GM21447 (cell line): ENCODE results near the gene SMYD4.
"Not testable (repeated sequence)": the region's sequence is repeated elsewhere in the genome, so short reads cannot be mapped to it uniquely, and the experiment has no call there.

Experiments used
- ATAC-seq: cut with Tn5 transposase; IDR thresholded peaks from one replicate; pipeline ENCODE4 v1.9.1; 2021; ENCODE audit not compliant: unreplicated experiment

SMYD4 gene

GRCh38 chr17:1829216-1829591 lies 498 bp downstream of the SMYD4 start:
- no peak for ATAC-seq

DNA sequence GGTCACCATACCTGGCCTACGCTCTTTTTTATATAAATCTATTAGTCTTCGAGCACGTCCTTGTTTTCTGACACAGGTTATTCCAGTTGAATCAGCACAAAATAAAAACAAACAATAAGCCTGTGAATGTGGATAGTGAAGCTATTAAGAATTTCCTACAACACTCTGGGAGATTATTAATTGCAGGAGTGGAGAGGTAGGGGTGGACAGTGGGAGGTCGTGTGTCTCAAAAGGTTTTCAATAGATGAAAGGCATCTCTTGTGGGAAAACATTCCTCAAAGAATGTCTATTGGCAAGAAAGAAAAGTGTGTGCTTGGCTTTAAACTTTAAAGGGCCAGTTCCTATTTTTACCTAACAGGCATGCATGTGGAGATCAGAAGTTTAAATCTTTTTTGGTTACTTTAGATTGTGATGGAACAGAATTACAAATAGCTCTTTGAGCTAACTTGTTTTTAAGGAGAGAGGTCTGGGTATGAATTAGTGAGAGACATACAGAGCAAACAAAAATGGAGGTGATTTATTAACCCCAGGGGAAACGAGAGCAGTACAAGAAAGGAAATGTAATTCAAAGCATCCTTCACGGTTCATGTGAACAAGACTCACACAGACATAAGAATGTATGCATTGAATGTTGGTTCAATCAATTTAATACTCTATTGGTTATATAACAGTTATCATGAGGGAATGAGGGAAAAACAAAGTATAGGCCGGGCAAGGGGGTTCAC lies 9.0 kb downstream of the SMYD4 start:
- ATAC-seq, result no peak

- ATAC-seq, result no peak
These were observed 16.6 kb downstream of the SMYD4 start for GRCh38 chr17:1813088-1813487.

- ATAC-seq, result no peak
These were observed 19.1 kb downstream of the SMYD4 start for GRCh38 chr17:1810450-1811103.

DNA sequence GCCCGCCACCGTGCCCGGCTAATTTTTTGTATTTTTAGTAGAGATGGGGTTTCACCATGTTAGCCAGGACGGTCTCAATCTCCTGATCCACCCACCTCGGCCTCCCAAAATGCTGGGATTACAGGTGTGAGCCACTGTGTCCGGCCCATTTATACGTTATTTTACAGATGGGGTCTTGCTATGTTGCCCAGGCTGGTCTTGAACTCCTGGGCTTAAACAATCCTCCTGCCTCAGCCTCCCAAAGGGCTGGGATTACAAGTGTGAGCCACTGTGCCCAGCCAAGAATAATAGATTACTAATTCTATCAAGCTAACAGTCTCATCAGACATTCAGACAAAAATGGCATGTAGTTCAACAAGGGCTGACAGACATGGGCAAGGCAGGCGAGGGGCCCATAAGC lies 19.9 kb downstream of the SMYD4 start:
- ATAC-seq, result not testable (repeated sequence)

GRCh38 chr17:1808644-1809043 lies 21.1 kb downstream of the SMYD4 start:
- no peak for ATAC-seq

GRCh38 chr17:1807890-1808289 lies 21.8 kb downstream of the SMYD4 start:
- ATAC-seq, result no peak

DNA sequence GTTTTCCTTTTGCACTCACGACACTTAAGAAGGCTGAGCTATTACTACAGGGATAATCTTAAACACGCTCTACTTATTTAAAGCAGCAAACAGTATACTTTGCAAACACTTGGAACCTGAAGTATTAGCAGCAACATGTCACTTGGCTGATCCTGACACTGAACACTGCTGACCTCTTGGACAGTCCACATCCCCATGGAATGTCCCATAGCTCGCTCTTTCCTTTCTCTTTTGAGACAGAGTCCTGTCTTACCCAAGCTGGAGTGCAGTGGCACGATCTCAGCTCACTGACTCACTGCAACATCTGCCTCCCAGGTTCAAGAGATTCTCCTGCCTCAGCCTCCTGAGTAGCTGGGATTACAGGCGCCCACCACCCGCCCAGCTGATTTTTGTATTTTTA lies 26.4 kb downstream of the SMYD4 start:
- no peak for ATAC-seq

- no peak for ATAC-seq
These were observed 27.3 kb downstream of the SMYD4 start for GRCh38 chr17:1802429-1802828.

- ATAC-seq, result no peak
These were observed 29.0 kb downstream of the SMYD4 start for GRCh38 chr17:1800712-1801111.

DNA sequence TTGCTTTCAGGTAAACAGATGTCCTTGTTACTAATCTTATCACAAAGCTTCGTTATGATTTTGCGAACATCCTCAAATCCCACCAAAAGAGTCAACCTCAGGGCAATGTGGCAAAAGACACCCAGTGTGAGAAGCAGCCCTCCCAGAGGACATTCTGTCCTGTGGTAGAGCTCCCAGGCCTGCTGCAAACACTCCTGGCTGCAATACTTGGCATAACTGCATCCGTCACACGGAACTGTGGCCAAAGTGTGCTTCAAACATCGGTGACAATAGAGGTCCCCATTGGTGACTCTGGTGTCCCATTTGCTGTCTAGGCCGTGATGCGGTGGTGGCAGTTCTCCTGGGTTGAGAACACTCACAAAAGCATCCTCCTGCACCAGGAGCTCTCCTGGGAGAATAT lies 29.5 kb downstream of the SMYD4 start:
- ATAC-seq, result no peak

GRCh38 chr17:1797846-1798245 lies 31.9 kb downstream of the SMYD4 start:
- ATAC-seq, result not testable (repeated sequence)

- ATAC-seq, result no peak
These were observed 32.4 kb downstream of the SMYD4 start for GRCh38 chr17:1797323-1797722.

DNA sequence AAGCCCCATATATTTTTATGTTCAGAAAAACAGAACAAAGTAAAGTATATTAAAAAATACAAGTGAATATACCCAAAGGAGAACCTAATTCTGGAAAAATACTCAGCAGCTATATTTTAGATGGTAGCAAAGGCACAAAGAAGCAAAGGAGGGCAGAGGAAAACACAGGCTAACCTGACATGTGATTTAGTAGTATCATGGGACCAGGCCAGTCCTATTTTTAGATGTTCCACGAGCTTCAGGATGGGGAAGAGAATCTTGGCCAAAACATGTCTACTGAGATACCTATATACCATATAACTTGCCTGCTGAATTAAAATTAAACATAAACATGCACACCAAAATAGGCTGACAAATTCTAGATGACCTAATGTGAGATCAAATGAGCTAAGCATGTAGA lies 32.9 kb downstream of the SMYD4 start:
- no peak for ATAC-seq

- ATAC-seq, result no peak
These were observed 36.3 kb downstream of the SMYD4 start for GRCh38 chr17:1793447-1793806.

DNA sequence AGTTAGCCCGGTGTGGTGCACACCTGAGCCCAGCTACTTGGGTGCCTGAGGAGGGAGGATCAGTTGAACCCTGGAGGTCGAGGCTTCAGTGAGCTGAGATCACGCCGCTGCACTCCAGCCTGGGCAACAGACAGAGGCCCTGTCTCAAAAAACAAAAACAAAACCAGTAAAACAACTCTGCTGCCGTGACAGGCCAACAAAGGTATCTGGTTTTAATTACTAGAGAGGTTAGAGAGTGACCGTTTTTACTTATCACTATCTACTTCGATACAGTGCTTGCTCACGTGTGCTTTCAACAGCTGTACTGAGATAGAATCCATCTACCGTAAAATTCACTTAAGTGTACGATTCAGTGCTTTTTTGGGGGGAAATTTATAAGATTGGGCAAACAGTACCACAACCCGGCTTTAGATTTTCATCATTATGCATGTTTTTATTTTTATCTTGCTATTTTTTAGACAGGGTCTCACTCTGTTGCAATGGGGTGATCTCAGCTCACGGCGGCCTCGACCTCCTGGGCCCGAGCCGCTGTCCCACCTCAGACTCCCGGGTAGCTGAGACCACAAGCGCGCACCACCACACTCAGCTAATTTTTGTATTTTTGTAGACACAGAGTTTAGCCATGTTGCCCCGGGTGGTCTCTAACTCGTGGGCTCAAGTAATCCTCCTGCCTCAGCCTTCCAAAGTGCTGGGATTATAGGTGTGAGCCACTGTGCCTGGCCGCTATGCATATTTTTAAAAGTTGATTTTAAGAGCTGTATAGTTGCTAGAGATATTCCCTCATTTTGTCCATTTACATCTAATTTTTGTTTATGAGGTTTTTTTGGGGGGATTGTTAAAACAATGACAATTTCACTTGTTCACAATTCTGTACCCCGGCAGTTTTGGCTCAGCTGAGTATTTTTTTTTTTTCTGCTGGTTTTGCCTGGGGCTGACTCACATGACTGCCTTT lies 36.9 kb downstream of the SMYD4 start:
- ATAC-seq, result no peak

DNA sequence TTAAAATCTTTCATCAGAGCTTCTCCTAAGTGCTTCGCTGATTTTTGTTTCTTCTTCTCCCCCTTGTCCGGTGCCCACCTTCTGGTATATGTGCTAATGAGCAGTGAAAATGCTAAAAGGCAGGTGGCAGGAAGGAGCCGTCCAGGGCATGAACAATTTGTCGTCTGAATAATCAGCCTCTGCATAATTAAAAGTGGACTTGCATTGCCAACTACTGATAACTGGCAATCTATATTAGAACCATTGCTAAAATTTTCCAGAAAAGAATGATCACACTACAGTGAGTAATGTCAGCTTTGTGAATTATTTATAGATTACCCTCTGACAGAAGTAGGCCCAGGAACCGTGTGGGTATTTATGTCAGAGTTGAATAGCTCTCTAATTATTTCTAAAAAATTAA lies 39.8 kb downstream of the SMYD4 start:
- ATAC-seq, result no peak

GRCh38 chr17:1787301-1787902 lies 42.3 kb downstream of the SMYD4 start:
- ATAC-seq, result no peak

- no peak for ATAC-seq
These were observed 43.0 kb downstream of the SMYD4 start for GRCh38 chr17:1786708-1787107.

DNA sequence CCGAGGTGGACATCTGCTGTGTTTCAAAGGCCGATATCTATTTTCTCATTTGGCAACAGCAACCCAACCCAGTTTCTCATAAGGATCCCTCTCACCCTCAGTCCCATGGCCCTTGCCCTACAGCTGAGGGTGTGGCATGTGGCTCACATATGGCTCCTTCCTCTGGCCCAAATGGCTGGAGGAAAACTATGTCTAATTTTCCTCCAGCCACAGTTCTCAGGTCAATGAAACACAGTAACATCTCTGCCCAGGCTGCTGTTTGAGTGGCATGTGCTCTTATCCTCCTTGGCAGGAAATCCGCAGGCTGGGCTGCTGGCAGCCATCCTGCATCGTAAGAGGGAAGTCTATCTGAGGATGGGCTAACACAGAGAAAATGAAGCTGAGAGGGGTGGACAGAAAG lies 43.8 kb downstream of the SMYD4 start:
- ATAC-seq, result no peak

DNA sequence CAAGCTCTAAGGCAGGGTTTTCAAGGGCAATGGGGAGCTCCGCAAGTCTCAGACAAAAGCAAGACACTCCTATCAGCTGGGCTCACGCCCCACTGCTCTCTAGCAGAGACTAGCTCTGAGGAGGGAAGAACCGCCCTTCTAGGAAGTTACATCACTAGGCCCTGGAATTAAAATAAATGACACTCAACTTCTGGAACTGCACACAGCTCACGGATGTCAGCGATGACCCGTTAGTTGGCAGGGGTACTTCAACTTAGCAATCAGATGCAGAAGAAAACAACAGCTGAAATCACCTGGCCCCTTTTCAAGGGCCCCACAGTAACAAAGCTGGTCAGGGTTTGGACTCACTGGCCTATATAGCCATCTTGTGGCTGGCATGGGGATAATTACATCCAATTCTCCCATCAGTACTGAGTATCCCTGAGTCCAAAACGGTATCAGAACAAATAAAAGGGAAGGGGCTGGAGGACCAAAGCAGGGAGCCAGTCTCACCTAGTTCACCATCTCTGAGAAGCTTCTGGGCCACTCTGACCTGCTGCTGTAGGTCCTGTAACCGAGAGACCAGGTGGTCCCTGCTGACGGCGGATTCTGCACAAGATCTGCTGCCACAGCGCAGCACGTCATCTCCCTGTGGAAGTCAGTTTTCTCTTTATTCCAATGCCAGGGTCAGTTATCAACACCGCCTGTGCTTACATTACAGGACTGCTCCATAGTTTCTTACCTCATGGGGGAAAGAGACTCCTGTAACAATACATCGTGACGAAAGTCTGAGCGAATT lies 45.7 kb downstream of the SMYD4 start:
- ATAC-seq, result no peak
